GM06990 (cell line): Measurements from ENCODE around the gene ZNF391.
A peak's percentile ranks its signal among the peaks of the same experiment; 100 is the strongest.
"Not testable (repeated sequence)": the region's sequence is repeated elsewhere in the genome, so short reads cannot be mapped to it uniquely, and the experiment has no call there.

Experiments
- DNase-seq: peaks from one replicate; pipeline ENCODE4 v3.0.0-alpha.2; 2011; ENCODE audit not compliant: insufficient read length; ENCODE audit errors: extremely low read depth
- H3K27me3 ChIP-seq: replicated peaks from 2 replicates; pipeline ENCODE4 v1.6.0; 2011; ENCODE audit warnings: low read length; ENCODE audit not compliant: control insufficient read depth, insufficient read depth
- H3K36me3 ChIP-seq: 2 replicates; pipeline ENCODE4 v1.5.1; 2011; ENCODE audit warnings: low read length; ENCODE audit not compliant: control insufficient read depth, insufficient read depth
- H3K4me3 ChIP-seq: replicated peaks from 2 replicates; pipeline ENCODE4 v1.5.1; 2011; ENCODE audit warnings: low read depth, mild to moderate bottlenecking, control low read depth, low read length
- TF ChIP-seq, protein P1 (sequence below): IDR thresholded peaks from 2 replicates; pipeline ENCODE4 v1.5.1; 2011; ENCODE audit warnings: low read length, control low read depth, mild to moderate bottlenecking, inconsistent platforms; ENCODE audit not compliant: insufficient read depth, poor library complexity, severe bottlenecking

Gene ZNF391

DNA sequence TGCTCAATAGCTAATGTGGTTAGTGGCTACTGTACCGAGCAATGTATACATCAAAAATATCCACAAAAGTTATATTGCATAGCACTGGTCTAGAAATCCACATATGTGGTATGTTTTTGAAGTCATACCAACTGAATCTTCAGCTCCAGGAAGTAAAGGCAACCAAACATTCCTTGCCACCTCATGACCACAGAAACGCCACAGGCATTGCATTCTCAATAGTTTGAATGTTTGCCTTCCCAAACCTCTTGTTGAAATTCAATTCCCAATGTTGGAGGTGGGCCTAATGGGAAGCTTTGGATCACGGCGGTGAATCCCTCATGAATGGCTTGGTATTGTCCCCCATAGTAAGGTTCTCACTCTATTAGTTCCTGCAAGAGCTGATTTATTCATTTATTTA lies 18.2 kb upstream of the ZNF391 start:
- no peak overlapping the region for H3K4me3 ChIP-seq
- TF ChIP-seq, protein P1, sequence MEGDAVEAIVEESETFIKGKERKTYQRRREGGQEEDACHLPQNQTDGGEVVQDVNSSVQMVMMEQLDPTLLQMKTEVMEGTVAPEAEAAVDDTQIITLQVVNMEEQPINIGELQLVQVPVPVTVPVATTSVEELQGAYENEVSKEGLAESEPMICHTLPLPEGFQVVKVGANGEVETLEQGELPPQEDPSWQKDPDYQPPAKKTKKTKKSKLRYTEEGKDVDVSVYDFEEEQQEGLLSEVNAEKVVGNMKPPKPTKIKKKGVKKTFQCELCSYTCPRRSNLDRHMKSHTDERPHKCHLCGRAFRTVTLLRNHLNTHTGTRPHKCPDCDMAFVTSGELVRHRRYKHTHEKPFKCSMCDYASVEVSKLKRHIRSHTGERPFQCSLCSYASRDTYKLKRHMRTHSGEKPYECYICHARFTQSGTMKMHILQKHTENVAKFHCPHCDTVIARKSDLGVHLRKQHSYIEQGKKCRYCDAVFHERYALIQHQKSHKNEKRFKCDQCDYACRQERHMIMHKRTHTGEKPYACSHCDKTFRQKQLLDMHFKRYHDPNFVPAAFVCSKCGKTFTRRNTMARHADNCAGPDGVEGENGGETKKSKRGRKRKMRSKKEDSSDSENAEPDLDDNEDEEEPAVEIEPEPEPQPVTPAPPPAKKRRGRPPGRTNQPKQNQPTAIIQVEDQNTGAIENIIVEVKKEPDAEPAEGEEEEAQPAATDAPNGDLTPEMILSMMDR: no peak
- DNase-seq: no peak
- no peaks in the 10 kb centered on the region for H3K36me3 ChIP-seq
- no peaks in the 10 kb centered on the region for H3K27me3 ChIP-seq

- peak; percentile 44 for DNase-seq
- no peak overlapping the region for H3K4me3 ChIP-seq
- H3K36me3 ChIP-seq: no peaks in the 10 kb centered on the region
- TF ChIP-seq, protein P1: no peak
- H3K27me3 ChIP-seq: no peaks in the 10 kb centered on the region
Measured at GRCh38 chr6:27374824-27375612, 13.5 kb upstream of the ZNF391 start.

DNA sequence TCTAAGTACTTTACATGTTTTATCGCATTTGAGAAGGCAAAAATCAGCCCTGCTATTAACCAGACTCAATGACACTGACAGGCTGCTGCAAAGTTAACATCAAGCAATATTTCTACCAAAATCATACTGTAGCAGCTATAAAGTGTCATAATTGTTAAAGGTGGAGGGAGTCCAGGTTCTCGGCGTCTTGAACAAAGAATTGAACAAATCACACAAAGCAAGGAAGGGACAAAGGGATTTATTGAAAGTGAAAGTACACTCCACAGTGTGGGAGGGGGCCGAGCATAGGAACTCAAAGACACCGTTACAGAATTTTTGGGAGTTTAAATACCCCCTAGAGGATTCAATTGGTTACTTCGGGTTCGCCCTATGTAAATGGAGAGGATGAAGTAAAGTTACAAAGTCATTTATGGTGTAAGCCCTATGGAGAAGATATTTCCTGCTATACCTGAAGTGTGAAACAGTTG lies 12.9 kb upstream of the ZNF391 start:
- Histone ChIP-seq H3K36me3 (no peaks in the 10 kb centered on the region), H3K4me3 (no peak overlapping the region), H3K27me3 (no peaks in the 10 kb centered on the region)
- TF ChIP-seq, protein P1: no peak
- no peak for DNase-seq

DNA sequence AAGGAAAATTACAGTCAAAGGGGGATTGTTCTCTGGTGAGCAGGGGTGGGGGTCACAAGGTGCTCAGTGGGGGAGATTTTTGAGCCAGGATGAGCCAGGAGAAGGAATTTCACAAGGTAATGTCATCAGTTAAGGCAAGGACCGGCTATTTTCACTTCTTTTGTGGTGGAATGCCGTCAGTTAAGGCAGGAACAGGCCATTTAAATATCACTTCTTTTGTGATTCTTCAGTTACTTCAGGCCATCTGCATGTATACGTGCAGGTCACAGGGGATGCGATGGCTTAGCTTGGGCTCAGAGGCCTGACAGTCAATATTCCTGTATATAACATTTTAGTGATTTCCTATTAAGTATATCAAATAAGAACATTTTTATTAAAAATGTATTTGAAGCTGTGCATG lies 10.2 kb upstream of the ZNF391 start:
- not testable (repeated sequence) for H3K4me3 ChIP-seq, H3K36me3 ChIP-seq, DNase-seq, H3K27me3 ChIP-seq

- not testable (repeated sequence) for DNase-seq, H3K36me3 ChIP-seq, H3K27me3 ChIP-seq, H3K4me3 ChIP-seq
Measured at GRCh38 chr6:27381001-27381400, 7.6 kb upstream of the ZNF391 start.

GRCh38 chr6:27383011-27383410 lies 5.5 kb upstream of the ZNF391 start:
- Histone ChIP-seq H3K4me3 (no peak overlapping the region), H3K36me3 (no peaks in the 10 kb centered on the region), H3K27me3 (no peaks in the 10 kb centered on the region)
- TF ChIP-seq, protein P1: no peak
- DNase-seq: no peak
